A549 (cell line): ENCODE data around the gene IFIT2.

ENCODE experiments used
- CBX8 ChIP-seq: fragments of 200-600 bp; sonication (generic); IDR thresholded peaks from 2 replicates; pipeline ENCODE4 v1.6.1; 2016
- EP300 ChIP-seq, 2 experiments: fragments of >200 bp; sonication (Bioruptor Twin); formaldehyde crosslinking; IDR thresholded peaks; 2 replicates in 1 of 2; 3 replicates in 1 of 2; pipeline ENCODE4 v1.6.1; 2016 to 2017
- MAZ ChIP-seq: fragments of 150-350 bp; IDR thresholded peaks from 2 replicates; pipeline ENCODE4 v1.6.1; 2014; ENCODE audit warnings: antibody characterized with exemption, low read depth, low read length, borderline replicate concordance
- POLR2A ChIP-seq: IDR thresholded peaks from 2 replicates; pipeline ENCODE4 v1.6.1; 2012; ENCODE audit warnings: mild to moderate bottlenecking, low read length
- TF ChIP-seq, protein P1 (sequence below): fragments of >200 bp; sonication (Bioruptor Twin); formaldehyde crosslinking; IDR thresholded peaks from 3 replicates; pipeline ENCODE4 v1.5.1; 2016
- TF ChIP-seq, protein P2 (sequence below): fragments of 200-600 bp; sonication (generic); IDR thresholded peaks from 2 replicates; pipeline ENCODE4 v1.6.1; 2016; ENCODE audit warnings: antibody characterized with exemption, mild to moderate bottlenecking, moderate library complexity

DNA sequence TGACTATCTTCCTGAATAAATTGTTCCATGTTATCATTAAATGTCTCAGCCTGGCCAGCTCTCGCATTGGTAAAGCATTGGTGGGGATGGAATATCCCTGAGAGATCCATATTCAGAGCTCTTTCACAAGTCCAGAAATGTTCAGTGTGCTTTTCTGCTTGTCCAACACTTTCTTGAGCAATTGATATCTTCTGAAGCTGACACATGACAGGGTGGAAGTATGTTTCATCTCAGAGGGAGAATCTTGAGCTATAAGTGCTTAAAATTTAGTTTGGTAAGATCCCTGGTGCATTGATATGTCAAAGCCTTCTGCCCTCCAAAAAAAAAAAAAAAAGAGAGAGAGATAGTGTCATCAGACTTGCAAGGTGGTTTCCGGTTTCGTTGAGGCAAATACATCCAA is 33.4 kb downstream of the IFIT2 start:
- no peak for TF ChIP-seq MAZ
- TF ChIP-seq, protein P1, sequence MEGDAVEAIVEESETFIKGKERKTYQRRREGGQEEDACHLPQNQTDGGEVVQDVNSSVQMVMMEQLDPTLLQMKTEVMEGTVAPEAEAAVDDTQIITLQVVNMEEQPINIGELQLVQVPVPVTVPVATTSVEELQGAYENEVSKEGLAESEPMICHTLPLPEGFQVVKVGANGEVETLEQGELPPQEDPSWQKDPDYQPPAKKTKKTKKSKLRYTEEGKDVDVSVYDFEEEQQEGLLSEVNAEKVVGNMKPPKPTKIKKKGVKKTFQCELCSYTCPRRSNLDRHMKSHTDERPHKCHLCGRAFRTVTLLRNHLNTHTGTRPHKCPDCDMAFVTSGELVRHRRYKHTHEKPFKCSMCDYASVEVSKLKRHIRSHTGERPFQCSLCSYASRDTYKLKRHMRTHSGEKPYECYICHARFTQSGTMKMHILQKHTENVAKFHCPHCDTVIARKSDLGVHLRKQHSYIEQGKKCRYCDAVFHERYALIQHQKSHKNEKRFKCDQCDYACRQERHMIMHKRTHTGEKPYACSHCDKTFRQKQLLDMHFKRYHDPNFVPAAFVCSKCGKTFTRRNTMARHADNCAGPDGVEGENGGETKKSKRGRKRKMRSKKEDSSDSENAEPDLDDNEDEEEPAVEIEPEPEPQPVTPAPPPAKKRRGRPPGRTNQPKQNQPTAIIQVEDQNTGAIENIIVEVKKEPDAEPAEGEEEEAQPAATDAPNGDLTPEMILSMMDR: no peak
- TF ChIP-seq CBX8: no peak
- TF ChIP-seq, protein P2, sequence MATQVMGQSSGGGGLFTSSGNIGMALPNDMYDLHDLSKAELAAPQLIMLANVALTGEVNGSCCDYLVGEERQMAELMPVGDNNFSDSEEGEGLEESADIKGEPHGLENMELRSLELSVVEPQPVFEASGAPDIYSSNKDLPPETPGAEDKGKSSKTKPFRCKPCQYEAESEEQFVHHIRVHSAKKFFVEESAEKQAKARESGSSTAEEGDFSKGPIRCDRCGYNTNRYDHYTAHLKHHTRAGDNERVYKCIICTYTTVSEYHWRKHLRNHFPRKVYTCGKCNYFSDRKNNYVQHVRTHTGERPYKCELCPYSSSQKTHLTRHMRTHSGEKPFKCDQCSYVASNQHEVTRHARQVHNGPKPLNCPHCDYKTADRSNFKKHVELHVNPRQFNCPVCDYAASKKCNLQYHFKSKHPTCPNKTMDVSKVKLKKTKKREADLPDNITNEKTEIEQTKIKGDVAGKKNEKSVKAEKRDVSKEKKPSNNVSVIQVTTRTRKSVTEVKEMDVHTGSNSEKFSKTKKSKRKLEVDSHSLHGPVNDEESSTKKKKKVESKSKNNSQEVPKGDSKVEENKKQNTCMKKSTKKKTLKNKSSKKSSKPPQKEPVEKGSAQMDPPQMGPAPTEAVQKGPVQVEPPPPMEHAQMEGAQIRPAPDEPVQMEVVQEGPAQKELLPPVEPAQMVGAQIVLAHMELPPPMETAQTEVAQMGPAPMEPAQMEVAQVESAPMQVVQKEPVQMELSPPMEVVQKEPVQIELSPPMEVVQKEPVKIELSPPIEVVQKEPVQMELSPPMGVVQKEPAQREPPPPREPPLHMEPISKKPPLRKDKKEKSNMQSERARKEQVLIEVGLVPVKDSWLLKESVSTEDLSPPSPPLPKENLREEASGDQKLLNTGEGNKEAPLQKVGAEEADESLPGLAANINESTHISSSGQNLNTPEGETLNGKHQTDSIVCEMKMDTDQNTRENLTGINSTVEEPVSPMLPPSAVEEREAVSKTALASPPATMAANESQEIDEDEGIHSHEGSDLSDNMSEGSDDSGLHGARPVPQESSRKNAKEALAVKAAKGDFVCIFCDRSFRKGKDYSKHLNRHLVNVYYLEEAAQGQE: no peak
- TF ChIP-seq EP300 (IDR thresholded peaks at IDR 0.05): no peak
- no peak for TF ChIP-seq POLR2A
